Measurements from ENCODE around the gene SEC14L1. TPM values are rescaled to one million over a fixed set of nuclear protein-coding genes. Genes with fewer than 3 reads are reported as not detected.

Gene SEC14L1
- total RNA-seq, 1 experiment from 2014 or later = 50.6 TPM

GRCh38 chr17:77225265-77225664 is 84.5 kb downstream of the SEC14L1 start:
- BruUV-seq (replicated peaks) = no TSS peak
- no peak for DNase-seq
- no peaks in the 10 kb centered on the region for H3K9me3 Mint-ChIP-seq (ENCODE audit: low read depth, unreplicated experiment)
- no peak overlapping the region for H3K27ac Mint-ChIP-seq (ENCODE audit: unreplicated experiment)
- peaks cover 8% of the 10 kb centered on the region for H3K36me3 Mint-ChIP-seq (ENCODE audit: insufficient read depth, unreplicated experiment)
- intact Hi-C loops (cut with micrococcal nuclease; ENCODE audit: unreplicated experiment) = no loop called here
- no peaks in the 10 kb centered on the region for H3K27me3 Mint-ChIP-seq (ENCODE audit: unreplicated experiment)
- CTCF ChIA-PET = no interaction called here
- no peak overlapping the region for H3K4me3 Mint-ChIP-seq (ENCODE audit: low read depth, unreplicated experiment)
- H3K4me1 Mint-ChIP-seq (ENCODE audit: low read depth, unreplicated experiment) = no peaks in the 10 kb centered on the region
- TF ChIP-seq CTCF (IDR thresholded peaks at IDR 0.05; ENCODE audit: unreplicated experiment) = no peak

- Mint-ChIP-seq H3K27me3 (ENCODE audit: unreplicated experiment) (no peaks in the 10 kb centered on the region), H3K36me3 (ENCODE audit: insufficient read depth, unreplicated experiment) (no peaks in the 10 kb centered on the region), H3K9me3 (ENCODE audit: low read depth, unreplicated experiment) (no peaks in the 10 kb centered on the region), H3K4me1 (ENCODE audit: low read depth, unreplicated experiment) (no peaks in the 10 kb centered on the region), H3K4me3 (ENCODE audit: low read depth, unreplicated experiment) (no peak overlapping the region), H3K27ac (ENCODE audit: unreplicated experiment) (no peak overlapping the region)
- DNase-seq = no peak
- intact Hi-C loops (cut with micrococcal nuclease; ENCODE audit: unreplicated experiment) = no loop called here
- CTCF ChIA-PET = interaction anchor here (1.2 kb wide), 1 partner anchor 28 kb away, joined by 4 read pairs; no protein-coding TSS in a partner anchor
- TF ChIP-seq CTCF (IDR thresholded peaks at IDR 0.05; ENCODE audit: unreplicated experiment) = no peak
- BruUV-seq (replicated peaks) = no TSS peak
Observed at GRCh38 chr17:77227461-77228240, 86.9 kb downstream of the SEC14L1 start.

- BruUV-seq (replicated peaks) = no TSS peak
- CTCF ChIA-PET = interaction anchor here (1.2 kb wide), 1 partner anchor 27 kb away, joined by 4 read pairs; no protein-coding TSS in a partner anchor
- intact Hi-C loops (cut with micrococcal nuclease; ENCODE audit: unreplicated experiment) = no loop called here
- DNase-seq = no peak
- peaks cover 5% of the 10 kb centered on the region for H3K4me1 Mint-ChIP-seq (ENCODE audit: low read depth, unreplicated experiment)
- no peak for TF ChIP-seq CTCF (IDR thresholded peaks at IDR 0.05; ENCODE audit: unreplicated experiment)
- no peaks in the 10 kb centered on the region for H3K36me3 Mint-ChIP-seq (ENCODE audit: insufficient read depth, unreplicated experiment)
- H3K9me3 Mint-ChIP-seq (ENCODE audit: low read depth, unreplicated experiment) = no peaks in the 10 kb centered on the region
- H3K27ac Mint-ChIP-seq (ENCODE audit: unreplicated experiment) = no peak overlapping the region
- no peaks in the 10 kb centered on the region for H3K27me3 Mint-ChIP-seq (ENCODE audit: unreplicated experiment)
- H3K4me3 Mint-ChIP-seq (ENCODE audit: low read depth, unreplicated experiment) = no peak overlapping the region
Observed at GRCh38 chr17:77228241-77228752, 87.5 kb downstream of the SEC14L1 start.

DNA sequence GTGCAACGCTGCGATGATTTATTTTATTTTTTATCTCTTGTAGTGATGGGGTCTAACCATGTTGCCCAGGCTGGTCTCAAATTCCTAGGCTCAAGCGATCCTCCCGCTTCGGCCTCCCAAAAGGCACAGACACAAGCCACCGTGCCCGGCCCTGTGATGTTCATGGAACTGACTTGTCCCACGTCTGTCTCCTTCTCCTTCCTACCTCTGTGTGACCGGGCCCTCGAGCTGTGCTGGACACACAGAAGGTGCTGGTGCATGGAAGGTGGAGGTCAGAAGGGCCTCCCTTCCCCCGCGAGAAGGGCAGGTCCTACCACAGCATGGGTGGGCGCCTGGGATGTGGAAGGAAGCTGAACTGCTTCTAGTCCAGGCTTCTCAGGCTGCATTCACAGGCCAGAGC is 88.0 kb downstream of the SEC14L1 start:
- H3K9me3 Mint-ChIP-seq (ENCODE audit: low read depth, unreplicated experiment) = no peaks in the 10 kb centered on the region
- no peaks in the 10 kb centered on the region for H3K36me3 Mint-ChIP-seq (ENCODE audit: insufficient read depth, unreplicated experiment)
- no peak overlapping the region for H3K4me3 Mint-ChIP-seq (ENCODE audit: low read depth, unreplicated experiment)
- no peak for TF ChIP-seq CTCF (IDR thresholded peaks at IDR 0.05; ENCODE audit: unreplicated experiment)
- peaks cover 10% of the 10 kb centered on the region for H3K4me1 Mint-ChIP-seq (ENCODE audit: low read depth, unreplicated experiment)
- intact Hi-C loops (cut with micrococcal nuclease; ENCODE audit: unreplicated experiment) = no loop called here
- no TSS peak for BruUV-seq (replicated peaks)
- H3K27ac Mint-ChIP-seq (ENCODE audit: unreplicated experiment) = no peak overlapping the region
- DNase-seq = no peak
- no peaks in the 10 kb centered on the region for H3K27me3 Mint-ChIP-seq (ENCODE audit: unreplicated experiment)
- CTCF ChIA-PET = no interaction called here
